Spinal cord (tissue), 10 donors: Measurements from ENCODE around the gene FBLL1. TPM values are rescaled to one million over a fixed set of nuclear protein-coding genes. Genes with fewer than 3 reads are reported as not detected.

Source experiments
- DNase-seq, 6 donors: peaks; one replicate each; pipeline versions ENCODE4 v3.0.0 to v3.0.0-alpha.2; 2013 to 2015; ENCODE audit warnings: low spot score in 6 of 6, low read depth in 4 of 6
- H3K27ac ChIP-seq: one replicate; pipeline ENCODE4 v1.5.1; 2013; ENCODE audit warnings: low read depth, low read length, control low read depth
- H3K27me3 ChIP-seq: one replicate; pipeline ENCODE4 v1.6.1; 2013; ENCODE audit warnings: low read length; ENCODE audit not compliant: control insufficient read depth, insufficient read depth
- H3K36me3 ChIP-seq: one replicate; pipeline ENCODE4 v1.6.1; 2013; ENCODE audit warnings: low read length; ENCODE audit not compliant: control insufficient read depth, insufficient read depth
- H3K4me1 ChIP-seq: one replicate; pipeline ENCODE4 v1.6.1; 2013; ENCODE audit warnings: low read length; ENCODE audit not compliant: control insufficient read depth, insufficient read depth
- H3K4me3 ChIP-seq: one replicate; pipeline ENCODE4 v1.5.1; 2013; ENCODE audit warnings: low read depth, low read length, control low read depth
- H3K9me3 ChIP-seq: one replicate; pipeline ENCODE4 v1.6.1; 2013; ENCODE audit warnings: low read length; ENCODE audit not compliant: control insufficient read depth, insufficient read depth
- WGBS: methylation state at CpG from one replicate; pipeline ENCODE4 v1.1.5; 2013; ENCODE audit warnings: missing lambda C conversion rate; ENCODE audit not compliant: insufficient coverage; 5-methylcytosine and 5-hydroxymethylcytosine counted together
- long read RNA-seq, 4 donors: transcript quantifications; one replicate each; lab custom pipeline, GENCODE V29; 2026
- polyA plus RNA-seq, 2 donors: library from polyadenylated mRNA; unstranded; fragments of 120-200 nt; gene quantifications; one replicate each; pipeline ENCODE4 v1.2.1, GENCODE V29; 2013; ENCODE audit not compliant: insufficient read length in 2 of 2
- total RNA-seq, 2 donors: library from RNA; depleted of rRNA in 1 of 2; stranded (reverse); fragments of 120-200 nt in 1 of 2; fragments of >200 nt in 1 of 2; gene quantifications; one replicate each; pipeline versions ENCODE4 v1.2.3 to v1.2.4, GENCODE V29; 2013 to 2014
- donor health status: healthy.

FBLL1 gene
- total RNA-seq, result 10 to 100 TPM; 15.5 to 17.4 TPM
- polyA plus RNA-seq, result 10 to 100 TPM; 57.8 to 61.4 TPM
- long read RNA-seq, donor 1, transcript FBLL1-201 (1 exons, 1,519 nt), result major isoform, 97 of 97 reads
- long read RNA-seq, donor 1, partial matches to known transcripts, result 0 of 97 reads
- long read RNA-seq, donor 1, other reads (novel, unspliced or antisense), result 0 of 97 reads
- long read RNA-seq, donor 2, transcript FBLL1-201 (1 exons, 1,519 nt), result major isoform, 40 of 40 reads
- long read RNA-seq, donor 2, partial matches to known transcripts, result 0 of 40 reads
- long read RNA-seq, donor 2, other reads (novel, unspliced or antisense), result 0 of 40 reads
- long read RNA-seq, donor 3, transcript FBLL1-201 (1 exons, 1,519 nt), result major isoform, 39 of 39 reads
- long read RNA-seq, donor 3, partial matches to known transcripts, result 0 of 39 reads
- long read RNA-seq, donor 3, other reads (novel, unspliced or antisense), result 0 of 39 reads
- long read RNA-seq, donor 4, partial matches to known transcripts, result 0 of 1 reads
- long read RNA-seq, donor 4, other reads (novel, unspliced or antisense), result 0 of 1 reads

DNA sequence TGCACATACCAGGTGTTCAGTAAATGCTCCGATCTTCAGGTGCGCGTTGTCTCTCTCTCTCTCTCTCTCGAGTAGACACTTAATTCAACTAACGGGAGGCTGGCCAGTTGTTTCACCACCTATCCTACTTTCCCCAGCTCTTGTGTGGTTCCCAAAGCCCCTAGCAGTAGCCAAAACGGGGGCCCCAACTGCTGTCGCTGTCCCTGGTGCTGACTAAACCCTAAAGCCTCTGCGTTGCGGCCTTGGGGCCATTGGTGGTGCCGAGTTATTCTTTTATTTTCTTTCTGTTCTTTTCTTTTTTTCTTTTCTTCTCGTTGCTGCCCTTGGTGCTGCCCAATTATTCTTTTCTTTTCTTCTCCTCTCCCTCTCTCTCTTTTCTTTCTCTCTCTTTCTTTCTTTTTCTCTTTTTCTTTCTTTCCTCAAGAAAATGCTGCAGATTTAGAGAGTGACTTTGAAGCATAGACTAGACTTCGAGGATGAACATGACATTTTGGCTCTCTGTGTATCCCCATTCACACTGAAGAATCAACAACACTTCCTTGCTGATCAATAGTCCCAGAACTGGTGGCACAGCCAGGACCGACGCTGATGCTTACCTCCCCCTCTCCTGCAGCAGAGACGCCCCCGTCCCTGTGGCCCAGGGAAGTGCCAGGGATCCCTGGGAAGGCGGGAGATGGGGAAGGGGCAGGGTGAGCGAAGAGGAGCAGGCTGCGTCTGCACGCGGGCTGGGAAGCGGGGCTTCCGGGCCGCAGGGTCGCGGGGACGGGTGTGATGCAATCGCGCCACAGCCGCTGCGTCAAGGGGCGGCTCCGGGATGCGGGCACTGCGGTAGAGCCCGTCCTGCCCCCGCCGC lies at the start of gene FBLL1:
FBLL1 (plus strand) TSS at position 785 of the 853 bp plus-strand sequence. CDS start 200 bp downstream, outside the sequence.
- H3K27me3 ChIP-seq, result no peaks in the 10 kb centered on the region
- peaks cover 15% of the 10 kb centered on the region for H3K4me1 ChIP-seq
- peak within 1 kb of the TSS; percentile 36 for H3K4me3 ChIP-seq
- no peaks in the 10 kb centered on the region for H3K9me3 ChIP-seq
- H3K27ac ChIP-seq, result no peak within 1 kb of the TSS
- peaks cover 6% of the 10 kb centered on the region for H3K36me3 ChIP-seq
- DNase-seq, result peak; percentile 22 to 94 (median 53)
- 7% methylated on average over 33 of the region's 38 CpGs for WGBS

GRCh38 chr5:168480601-168481000 lies 48.5 kb upstream of the FBLL1 start:
- Histone ChIP-seq H3K27ac (no peak overlapping the region), H3K4me3 (no peak overlapping the region), H3K9me3 (no peaks in the 10 kb centered on the region), H3K36me3 (no peaks in the 10 kb centered on the region), H3K27me3 (no peaks in the 10 kb centered on the region), H3K4me1 (no peaks in the 10 kb centered on the region)
- DNase-seq, result no peak
- WGBS, result 100% methylated on average over 1 of the region's 3 CpGs

DNA sequence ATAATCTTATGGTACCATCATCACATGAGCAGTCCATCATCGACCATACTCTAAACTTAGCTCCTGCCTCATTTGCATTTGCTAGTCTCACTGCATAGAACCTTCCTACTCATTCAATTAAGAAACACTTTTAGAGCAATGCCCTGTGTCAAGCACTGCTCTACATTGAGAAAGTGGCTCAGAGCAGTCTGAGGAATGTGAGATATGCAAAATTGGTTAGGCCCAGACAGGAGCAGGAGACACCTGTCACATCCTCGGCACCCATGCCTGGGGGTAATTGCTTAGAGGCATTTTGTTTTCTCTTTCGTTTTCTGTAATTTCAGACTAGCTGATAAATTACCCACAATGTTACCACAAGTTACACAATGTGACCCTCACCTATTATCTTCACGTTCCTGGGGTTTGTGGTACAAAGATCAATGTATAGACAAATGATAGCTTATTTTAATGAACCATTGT lies 47.7 kb upstream of the FBLL1 start:
- H3K4me3 ChIP-seq, result no peak overlapping the region
- DNase-seq, result no peak
- 100% methylated on average over 1 of the region's 4 CpGs for WGBS
- no peaks in the 10 kb centered on the region for H3K36me3 ChIP-seq
- no peaks in the 10 kb centered on the region for H3K9me3 ChIP-seq
- H3K4me1 ChIP-seq, result peaks cover 3% of the 10 kb centered on the region
- H3K27ac ChIP-seq, result no peak overlapping the region
- no peaks in the 10 kb centered on the region for H3K27me3 ChIP-seq

DNA sequence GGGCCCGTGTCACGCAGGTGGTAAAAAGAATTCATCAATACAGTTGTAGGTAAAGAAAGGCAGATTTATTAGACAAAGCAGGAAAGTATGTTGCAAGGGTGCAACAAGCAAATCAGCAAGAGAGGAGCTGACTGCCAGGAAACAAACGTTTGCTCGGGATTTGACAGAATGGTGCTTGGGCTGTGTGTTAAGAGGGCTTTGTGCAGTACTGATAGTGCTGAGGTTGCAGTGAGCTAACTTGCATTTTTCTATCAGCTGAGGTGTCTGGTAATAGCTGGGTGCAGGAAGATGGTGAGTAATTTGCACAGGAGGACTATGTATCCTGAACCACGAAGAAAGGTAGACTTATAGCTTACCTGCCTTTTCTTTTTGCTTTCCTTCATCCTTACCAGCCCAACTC lies 46.7 kb upstream of the FBLL1 start:
- peaks cover 9% of the 10 kb centered on the region for H3K4me1 ChIP-seq
- WGBS, result 69% methylated on average over 2 of the region's 5 CpGs
- H3K27ac ChIP-seq, result no peak overlapping the region
- DNase-seq, result no peak
- H3K4me3 ChIP-seq, result no peak overlapping the region
- H3K9me3 ChIP-seq, result no peaks in the 10 kb centered on the region
- H3K36me3 ChIP-seq, result no peaks in the 10 kb centered on the region
- no peaks in the 10 kb centered on the region for H3K27me3 ChIP-seq

DNA sequence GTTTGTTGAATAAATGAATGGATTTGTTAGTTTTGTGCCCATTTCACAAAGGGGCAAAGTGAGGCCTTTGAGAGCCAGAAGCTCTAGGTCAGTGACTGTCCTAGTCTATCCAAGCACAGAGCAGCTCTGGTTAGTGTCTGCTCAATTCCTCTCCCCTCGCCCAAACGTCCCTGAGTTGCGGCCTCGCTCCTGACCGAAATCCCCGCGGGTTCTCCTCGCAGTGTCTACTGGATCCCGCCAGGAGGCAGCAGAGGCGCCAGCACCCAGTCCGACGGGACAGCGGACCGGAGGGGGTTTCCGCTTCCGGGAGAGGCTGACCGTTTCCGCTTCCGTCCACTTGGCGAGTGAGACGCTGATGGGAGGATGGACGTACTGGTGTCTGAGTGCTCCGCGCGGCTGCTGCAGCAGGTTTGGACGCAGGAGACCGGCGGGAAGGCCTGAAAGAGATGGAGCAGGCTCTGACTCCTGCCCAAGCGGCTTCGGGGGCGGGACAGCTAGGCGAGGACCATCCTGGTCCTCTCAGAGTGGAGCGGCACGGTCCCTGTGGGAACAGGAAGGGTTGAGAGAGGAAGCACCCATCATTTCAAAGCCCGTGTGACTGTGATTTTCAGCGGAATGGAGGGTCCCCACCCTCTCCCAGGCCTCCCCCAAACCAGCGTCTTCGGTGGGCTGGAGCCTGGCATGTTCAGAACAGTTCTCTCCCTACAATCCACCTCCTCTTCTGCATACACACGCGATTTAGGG lies 42.8 kb upstream of the FBLL1 start, which contains the start of gene RARS1:
RARS1 (plus strand) TSS at position 336 of the 744 bp plus-strand sequence; CDS start at position 364, 28 bp downstream.
- WGBS, result under 1% methylated on average over 38 of the region's 40 CpGs
- peak within 1 kb of the TSS; percentile 84 for H3K27ac ChIP-seq

GRCh38 chr5:168489059-168489458 lies 40.0 kb upstream of the FBLL1 start:
- H3K4me3 ChIP-seq, result no peak overlapping the region
- WGBS, result no CpG with 5 or more reads among the region's 3 CpGs
- DNase-seq, result no peak
- H3K27ac ChIP-seq, result no peak overlapping the region
- H3K36me3 ChIP-seq, result peaks cover 23% of the 10 kb centered on the region
- H3K9me3 ChIP-seq, result no peaks in the 10 kb centered on the region
- H3K27me3 ChIP-seq, result no peaks in the 10 kb centered on the region
- H3K4me1 ChIP-seq, result peaks cover 9% of the 10 kb centered on the region

More for the DNA sequence above, 42.8 kb upstream of the FBLL1 start, which contains the start of gene RARS1:
- Histone ChIP-seq H3K36me3 (peaks cover 14% of the 10 kb centered on the region), H3K9me3 (no peaks in the 10 kb centered on the region), H3K4me1 (peaks cover 9% of the 10 kb centered on the region), H3K27me3 (no peaks in the 10 kb centered on the region), H3K4me3 (peak within 1 kb of the TSS; percentile 98)
- peak; percentile 87 to 98 (median 90) for DNase-seq

GRCh38 chr5:168494057-168494555 lies 35.0 kb upstream of the FBLL1 start:
- Histone ChIP-seq H3K4me1 (no peaks in the 10 kb centered on the region), H3K27me3 (no peaks in the 10 kb centered on the region), H3K9me3 (no peaks in the 10 kb centered on the region), H3K36me3 (peaks cover 42% of the 10 kb centered on the region), H3K4me3 (no peak overlapping the region), H3K27ac (no peak overlapping the region)
- 95% methylated on average over 3 of the region's 5 CpGs for WGBS
- no peak for DNase-seq

DNA sequence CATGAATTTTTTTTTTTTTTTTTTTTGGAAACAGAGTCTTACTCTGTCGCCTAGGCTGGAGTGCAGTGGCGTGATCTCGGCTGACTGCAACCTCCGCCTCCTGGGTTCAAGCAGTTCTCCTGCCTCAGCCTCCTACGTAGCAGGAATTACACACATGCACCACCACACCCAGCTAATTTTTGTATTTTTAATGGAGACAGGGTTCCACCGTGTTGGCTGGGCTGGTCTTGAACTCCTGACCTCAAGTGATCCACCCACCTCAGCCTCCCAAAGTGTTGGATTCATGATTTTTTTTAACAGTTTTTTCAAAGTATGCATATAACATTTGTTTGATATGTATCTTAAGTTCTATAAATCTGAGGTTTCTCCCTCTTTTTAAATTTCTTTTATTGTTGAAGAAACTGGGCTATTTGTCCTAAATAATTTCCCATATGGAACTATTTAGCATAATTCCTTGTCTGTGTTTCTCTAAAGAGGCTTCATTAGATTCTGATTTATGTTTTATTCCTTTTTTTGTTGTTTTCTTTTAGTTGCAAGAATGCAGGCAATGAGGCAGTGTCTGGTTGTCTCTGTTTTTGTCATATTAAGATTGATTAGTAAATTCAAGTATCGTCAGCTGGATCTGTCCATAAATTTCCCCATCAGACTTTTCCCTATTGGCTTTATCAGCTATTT lies 26.4 kb upstream of the FBLL1 start:
- no peak overlapping the region for H3K4me3 ChIP-seq
- WGBS, result no CpG with 5 or more reads among the region's 7 CpGs

More for the DNA sequence above, 26.4 kb upstream of the FBLL1 start:
- Histone ChIP-seq H3K27ac (no peak overlapping the region), H3K4me1 (no peaks in the 10 kb centered on the region), H3K36me3 (peaks cover 33% of the 10 kb centered on the region), H3K27me3 (no peaks in the 10 kb centered on the region), H3K9me3 (no peaks in the 10 kb centered on the region)
- no peak for DNase-seq
